Hematopoietic multipotent progenitor cell treated with erythropoietin and hydrocortisone succinate and interleukin-3 and kit ligand, for 17 days (in vitro differentiated cells): ENCODE data around the gene NR2C2.
A peak's percentile ranks its signal among the peaks of the same experiment; 100 is the strongest.
"Not testable (repeated sequence)": the region's sequence is repeated elsewhere in the genome, so short reads cannot be mapped to it uniquely, and the experiment has no call there.

Source experiments
- DNase-seq: peaks from one replicate; pipeline ENCODE4 v3.0.0-alpha.2; 2015; ENCODE audit warnings: low spot score

The NR2C2 gene

GRCh38 chr3:14947100-14947885 lies at the start of gene NR2C2:
Gene NR2C2, plus strand, starts transcription at chr3:14947583. Its CDS starts 56,332 bp downstream, at chr3:15003915.
- peak; percentile 82 for DNase-seq

- DNase-seq, result no peak
Observed at GRCh38 chr3:14898929-14899328, 48.5 kb upstream of the NR2C2 start.

GRCh38 chr3:14899993-14900618 lies 47.3 kb upstream of the NR2C2 start:
- no peak for DNase-seq

GRCh38 chr3:14900881-14901873 lies 46.2 kb upstream of the NR2C2 start:
- no peak for DNase-seq

GRCh38 chr3:14902719-14903118 lies 44.7 kb upstream of the NR2C2 start:
- DNase-seq, result no peak

GRCh38 chr3:14903501-14903900 lies 43.9 kb upstream of the NR2C2 start:
- DNase-seq, result not testable (repeated sequence)

- no peak for DNase-seq
Observed at GRCh38 chr3:14905055-14905657, 42.2 kb upstream of the NR2C2 start.

GRCh38 chr3:14906355-14906971 lies 40.9 kb upstream of the NR2C2 start:
- DNase-seq, result no peak

- DNase-seq, result no peak
Observed at GRCh38 chr3:14907043-14907966, 40.1 kb upstream of the NR2C2 start.

- DNase-seq, result no peak
Observed at GRCh38 chr3:14909250-14909649, 38.1 kb upstream of the NR2C2 start.

- no peak for DNase-seq
Observed at GRCh38 chr3:14911651-14912050, 35.7 kb upstream of the NR2C2 start.

GRCh38 chr3:14913071-14913925 lies 34.1 kb upstream of the NR2C2 start:
- DNase-seq, result no peak

GRCh38 chr3:14913926-14914778 lies 33.2 kb upstream of the NR2C2 start:
- DNase-seq, result no peak

GRCh38 chr3:14914779-14915117 lies 32.6 kb upstream of the NR2C2 start:
- no peak for DNase-seq

GRCh38 chr3:14915636-14916222 lies 31.7 kb upstream of the NR2C2 start:
- no peak for DNase-seq

- DNase-seq, result no peak
Observed at GRCh38 chr3:14918356-14918860, 29.0 kb upstream of the NR2C2 start.

- DNase-seq, result no peak
Observed at GRCh38 chr3:14920536-14920935, 26.8 kb upstream of the NR2C2 start.

GRCh38 chr3:14921034-14921616 lies 26.3 kb upstream of the NR2C2 start:
- DNase-seq, result peak; percentile 82
